A549 (cell line): ENCODE results near the gene RARB. TPM values are rescaled to one million over a fixed set of nuclear protein-coding genes. Genes with fewer than 3 reads are reported as not detected.

Source experiments
- ATAC-seq, 2 experiments: fragments of 200-7000 bp in 1 of 2; fragments of >200 bp in 1 of 2; cut with Nextera tagmentation in 1 of 2; cut with Tn5 transposase in 1 of 2; 3 replicates each; pipeline versions ENCODE4 v1.8.0 to v1.9.1; 2018 to 2020; ENCODE audit warnings: mild to moderate bottlenecking in 1 of 2, moderate library complexity in 1 of 2
- CTCF ChIA-PET: fragments of 300-600 bp; sonication (Branson Sonifier 250); formaldehyde crosslinking; extraction: SDS; loops from one replicate; lab custom pipeline; 2021; ENCODE audit warnings: antibody characterized with exemption, inconsistent platforms; lab: Yijun Ruan, JAX
- POLR2A ChIA-PET: fragments of 350-600 bp; formaldehyde crosslinking; extraction: SDS; loops from one replicate; lab custom pipeline; 2021; ENCODE audit warnings: antibody characterized with exemption, inconsistent platforms; lab: Yijun Ruan, JAX
- DNase-seq, 2 experiments: peaks; one replicate each; pipeline versions ENCODE4 v3.0.0 to v3.0.0-alpha.2; 2011 to 2016; ENCODE audit warnings: low read depth in 1 of 2, low spot score in 1 of 2
- FAIRE-seq: peaks from 2 replicates; lab custom pipeline; 2011; peaks lifted over from hg19 to GRCh38; lab: Jason Lieb, UNC
- H3K27ac ChIP-seq, 2 experiments: fragments of >200 bp; sonication (Bioruptor Twin); formaldehyde crosslinking; 3 replicates each; pipeline ENCODE4 v1.5.1; 2016 to 2017
- H3K4me1 ChIP-seq: fragments of >200 bp; sonication (Bioruptor Twin); formaldehyde crosslinking; 3 replicates; pipeline ENCODE4 v1.6.1; 2016
- H3K4me2 ChIP-seq: fragments of >200 bp; sonication (Bioruptor Twin); formaldehyde crosslinking; 3 replicates; pipeline ENCODE4 v1.6.1; 2016
- H3K4me3 ChIP-seq: fragments of >200 bp; sonication (Bioruptor Twin); formaldehyde crosslinking; 3 replicates; pipeline ENCODE4 v1.5.1; 2016
- H3K9me3 ChIP-seq: fragments of >200 bp; sonication (Bioruptor Twin); formaldehyde crosslinking; 3 replicates; pipeline ENCODE4 v1.6.1; 2016
- CBX2 ChIP-seq: fragments of 200-600 bp; sonication (generic); IDR thresholded peaks from 2 replicates; pipeline ENCODE4 v1.6.1; 2016; ENCODE audit warnings: low read depth, mild to moderate bottlenecking, borderline replicate concordance
- EHF ChIP-seq: fragments of 250-450 bp; sonication (Bioruptor Pico); IDR thresholded peaks from 2 replicates; pipeline ENCODE4 v1.5.0; 2020; ENCODE audit warnings: mild to moderate bottlenecking
- FOSL2 ChIP-seq, 2 experiments: fragments of 450-650 bp in 1 of 2; fragments of >200 bp in 1 of 2; sonication (Bioruptor Twin) in 1 of 2; formaldehyde crosslinking; IDR thresholded peaks; 2 replicates each; pipeline versions ENCODE4 v1.5.0 to v1.6.1; 2016 to 2020; ENCODE audit warnings: mild to moderate bottlenecking in 1 of 2, moderate library complexity in 1 of 2
- HDAC2 ChIP-seq: fragments of 200-600 bp; sonication (generic); IDR thresholded peaks from 2 replicates; pipeline ENCODE4 v1.6.1; 2016
- HMGXB4 ChIP-seq: fragments of 250-450 bp; sonication (Bioruptor Pico); IDR thresholded peaks from 2 replicates; pipeline ENCODE4 v1.5.0; 2021; ENCODE audit warnings: mild to moderate bottlenecking, moderate library complexity, borderline replicate concordance
- HOXA7 ChIP-seq: fragments of 250-450 bp; sonication (Bioruptor Pico); IDR thresholded peaks from 2 replicates; pipeline ENCODE4 v1.5.0; 2020; ENCODE audit warnings: mild to moderate bottlenecking, moderate library complexity
- HOXB5 ChIP-seq: fragments of 250-450 bp; sonication (Bioruptor Pico); IDR thresholded peaks from 2 replicates; pipeline ENCODE4 v1.5.0; 2020; ENCODE audit warnings: mild to moderate bottlenecking, moderate library complexity
- KDM5A ChIP-seq: fragments of 200-600 bp; sonication (generic); IDR thresholded peaks from 2 replicates; pipeline ENCODE4 v1.6.1; 2016; ENCODE audit warnings: antibody characterized with exemption, mild to moderate bottlenecking
- MYC ChIP-seq: IDR thresholded peaks from 2 replicates; pipeline ENCODE4 v1.6.1; 2012; ENCODE audit warnings: mild to moderate bottlenecking, inconsistent platforms, low read length, improper control_type of control experiment, borderline replicate concordance
- NFE2L2 ChIP-seq: fragments of 150-350 bp; conservative IDR thresholded peaks from 2 replicates; pipeline ENCODE4 v1.6.1; 2014; ENCODE audit warnings: low read length
- NR3C1 ChIP-seq: fragments of >200 bp; sonication (Bioruptor Twin); formaldehyde crosslinking; IDR thresholded peaks from 3 replicates; pipeline ENCODE4 v1.6.1; 2017
- PBX3 ChIP-seq: IDR thresholded peaks from 2 replicates; pipeline ENCODE4 v1.6.1; 2012
- POLR2AphosphoS2 ChIP-seq: conservative IDR thresholded peaks from 2 replicates; pipeline ENCODE4 v1.6.1; 2012; ENCODE audit warnings: low read length, improper control_type of control experiment, inconsistent platforms
- RAD21 ChIP-seq, 2 experiments: fragments of >200 bp in 1 of 2; sonication (Bioruptor Twin) in 1 of 2; formaldehyde crosslinking in 1 of 2; IDR thresholded peaks in 1 of 2; conservative IDR thresholded peaks in 1 of 2; 2 replicates in 1 of 2; 3 replicates in 1 of 2; pipeline ENCODE4 v1.6.1; 2012 to 2018; ENCODE audit warnings: inconsistent platforms in 1 of 2
- TFCP2L1 ChIP-seq: fragments of 250-450 bp; sonication (Bioruptor Pico); IDR thresholded peaks from 2 replicates; pipeline ENCODE4 v1.5.0; 2021; ENCODE audit warnings: mild to moderate bottlenecking
- ZFP36 ChIP-seq: fragments of 450-650 bp; IDR thresholded peaks from 2 replicates; pipeline ENCODE4 v1.6.1; 2014; ENCODE audit warnings: borderline replicate concordance; ENCODE audit not compliant: partially characterized antibody
- ZNF302 ChIP-seq: fragments of 250-450 bp; sonication (Bioruptor Pico); IDR thresholded peaks from 2 replicates; pipeline ENCODE4 v1.9.0; 2021; ENCODE audit warnings: inconsistent platforms, mild to moderate bottlenecking, moderate library complexity
- WGBS: methylation state at CpG from one replicate; pipeline ENCODE4 v1.1.6; 2017; ENCODE audit errors: missing lambda C conversion rate; 5-methylcytosine and 5-hydroxymethylcytosine counted together
- polyA plus RNA-seq, 4 experiments: library from polyadenylated mRNA; depleted of rRNA in 3 of 4; stranded (reverse); fragments of >200 nt; fragmentation: RNase III in 1 of 4; extraction: RNeasy Plus Mini Kit Qiagen cat#74134 plus additional on column Dnase treatment in 1 of 4; gene quantifications; 2 replicates in 3 of 4; 3 replicates in 1 of 4; pipeline ENCODE4 v1.2.3, GENCODE V29; 2011 to 2017
- TF ChIP-seq, protein P1 (sequence below): fragments of 450-650 bp; IDR thresholded peaks from 2 replicates; pipeline ENCODE4 v1.6.1; 2014; ENCODE audit warnings: antibody characterized with exemption

The RARB gene
- polyA plus RNA-seq, 2 of the 4 experiments (the other 2 are of a cell fraction) = 24.5 to 30.8 TPM

DNA sequence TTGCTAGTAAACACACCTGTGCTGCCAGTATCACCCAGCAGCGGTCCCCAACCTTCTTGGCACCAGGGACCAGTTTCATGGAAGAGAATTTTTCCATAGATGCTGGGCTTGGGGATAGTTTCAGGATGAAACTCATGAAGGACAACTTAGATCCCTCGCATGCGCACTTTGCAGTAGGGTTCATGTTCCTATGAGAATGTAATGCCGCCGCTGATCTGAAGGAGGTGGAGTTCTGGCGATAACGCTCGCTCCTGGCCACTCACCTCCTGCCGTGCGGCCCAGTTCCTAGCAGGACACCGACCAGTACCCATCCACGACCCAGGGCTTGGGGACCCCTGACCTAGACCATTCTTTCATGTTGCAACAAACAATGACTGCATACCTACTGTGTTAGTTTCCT, 146.9 kb downstream of the RARB start:
- 93% methylated on average over 12 of the region's 12 CpGs for WGBS
- FAIRE-seq = no peak
- CTCF ChIA-PET = interaction anchor here (1.1 kb wide), 1 partner anchor 18 kb away, joined by 3 read pairs; no protein-coding TSS in a partner anchor

GRCh38 chr3:25576146-25576545, 148.1 kb downstream of the RARB start:
- CTCF ChIA-PET = interaction anchor here (1.2 to 1.6 kb wide), 2 partner anchors 16 to 20 kb away, joined by 3 to 4 read pairs; no protein-coding TSS in a partner anchor
- FAIRE-seq = no peak
- ATAC-seq = no peak
- no peak overlapping the region for H3K4me3 ChIP-seq
- TF ChIP-seq HOXA7 = no peak
- TF ChIP-seq CBX2 = no peak
- TF ChIP-seq HOXB5 (CRISPR knock-in tag) = no peak
- no peak for TF ChIP-seq MYC
- TF ChIP-seq NR3C1 = no peak
- TF ChIP-seq EHF (CRISPR knock-in tag) = no peak
- no peak for TF ChIP-seq RAD21 (conservative IDR thresholded peaks at IDR 0.05 in 1 of 2, IDR thresholded peaks at IDR 0.05 in 1 of 2)
- TF ChIP-seq NFE2L2 = no peak
- TF ChIP-seq HDAC2 = no peak
- TF ChIP-seq, protein P1, sequence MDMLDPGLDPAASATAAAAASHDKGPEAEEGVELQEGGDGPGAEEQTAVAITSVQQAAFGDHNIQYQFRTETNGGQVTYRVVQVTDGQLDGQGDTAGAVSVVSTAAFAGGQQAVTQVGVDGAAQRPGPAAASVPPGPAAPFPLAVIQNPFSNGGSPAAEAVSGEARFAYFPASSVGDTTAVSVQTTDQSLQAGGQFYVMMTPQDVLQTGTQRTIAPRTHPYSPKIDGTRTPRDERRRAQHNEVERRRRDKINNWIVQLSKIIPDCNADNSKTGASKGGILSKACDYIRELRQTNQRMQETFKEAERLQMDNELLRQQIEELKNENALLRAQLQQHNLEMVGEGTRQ = no peak
- no peak for TF ChIP-seq KDM5A
- no peak for TF ChIP-seq HMGXB4 (CRISPR knock-in tag)
- TF ChIP-seq, all 56 proteins: peak for 0
- no peak for DNase-seq
- no peaks in the 10 kb centered on the region for H3K9me3 ChIP-seq
- POLR2A ChIA-PET = no interaction called here
- H3K27ac ChIP-seq = no peak overlapping the region
- peaks cover 19% of the 10 kb centered on the region for H3K4me1 ChIP-seq
- 85% methylated on average over 4 of the region's 4 CpGs for WGBS
- no peak overlapping the region for H3K4me2 ChIP-seq

More for the DNA sequence above, 146.9 kb downstream of the RARB start:
- POLR2A ChIA-PET = no interaction called here
- Histone ChIP-seq H3K9me3 (no peaks in the 10 kb centered on the region), H3K4me1 (peaks cover 14% of the 10 kb centered on the region), H3K27ac (no peak overlapping the region), H3K4me3 (no peak overlapping the region), H3K4me2 (no peak overlapping the region)
- DNase-seq (no peak), ATAC-seq (no peak)
- TF ChIP-seq ZFP36 = no peak

DNA sequence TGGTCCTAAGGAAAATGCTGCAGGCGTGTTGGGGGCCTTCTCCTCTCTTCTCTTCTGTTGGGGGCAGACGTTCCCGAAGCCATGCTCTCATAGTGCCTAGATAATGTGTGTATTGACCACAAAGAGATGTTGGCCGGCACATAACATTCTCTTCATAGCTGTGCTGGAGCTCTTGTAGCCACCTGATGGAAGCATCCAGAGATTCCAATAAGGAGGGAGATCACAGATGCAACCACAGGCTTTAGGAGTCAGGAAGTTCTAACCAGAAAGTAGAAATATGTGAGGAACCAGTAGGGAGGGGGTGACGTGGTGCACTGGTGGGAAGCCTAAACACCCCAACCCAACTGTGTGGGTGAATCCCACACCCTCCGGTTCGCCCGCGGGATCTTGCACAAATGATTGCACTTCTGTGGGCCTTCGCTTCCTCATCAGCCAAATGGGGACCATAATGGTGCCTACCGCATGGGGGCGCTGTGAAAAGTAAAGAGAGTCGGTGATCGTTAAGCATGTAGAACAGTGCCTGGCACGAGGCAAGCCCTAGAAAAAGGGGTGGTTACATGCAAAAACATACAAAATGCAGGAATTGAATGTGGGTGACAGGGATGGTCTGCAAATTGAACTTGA, 148.9 kb downstream of the RARB start:
- CTCF ChIA-PET = interaction anchor here (0.8 to 1.6 kb wide), 3 partner anchors 15 to 19 kb away, joined by 3 to 4 read pairs (median 3); no protein-coding TSS in a partner anchor
- Histone ChIP-seq H3K4me1 (peaks cover 27% of the 10 kb centered on the region), H3K4me2 (no peak overlapping the region)
- TF ChIP-seq PBX3 = no peak
- TF ChIP-seq POLR2AphosphoS2 = no peak
- TF ChIP-seq TFCP2L1 (CRISPR knock-in tag) = no peak
- TF ChIP-seq ZNF302 = no peak
- TF ChIP-seq FOSL2 (IDR thresholded peaks at IDR 0.05) = no peak
- TF ChIP-seq FOSL2 (CRISPR knock-in tag; IDR thresholded peaks at IDR 0.05) = no peak
- TF ChIP-seq, all 56 proteins: peak for 0
- H3K27ac ChIP-seq = no peak overlapping the region
- WGBS = 84% methylated on average over 15 of the region's 15 CpGs
- no peak overlapping the region for H3K4me3 ChIP-seq
- POLR2A ChIA-PET = no interaction called here
- DNase-seq = no peak
- H3K9me3 ChIP-seq = no peaks in the 10 kb centered on the region
- ATAC-seq = no peak
- FAIRE-seq = no peak
